Measurements from ENCODE around the gene KRT76. TPM values are rescaled to one million over a fixed set of nuclear protein-coding genes. Genes with fewer than 3 reads are reported as not detected.

Gene KRT76
- total and polyA plus RNA-seq, 2 donors (not counting 1 experiment from before 2014, with no cell fraction given), result not detected

DNA sequence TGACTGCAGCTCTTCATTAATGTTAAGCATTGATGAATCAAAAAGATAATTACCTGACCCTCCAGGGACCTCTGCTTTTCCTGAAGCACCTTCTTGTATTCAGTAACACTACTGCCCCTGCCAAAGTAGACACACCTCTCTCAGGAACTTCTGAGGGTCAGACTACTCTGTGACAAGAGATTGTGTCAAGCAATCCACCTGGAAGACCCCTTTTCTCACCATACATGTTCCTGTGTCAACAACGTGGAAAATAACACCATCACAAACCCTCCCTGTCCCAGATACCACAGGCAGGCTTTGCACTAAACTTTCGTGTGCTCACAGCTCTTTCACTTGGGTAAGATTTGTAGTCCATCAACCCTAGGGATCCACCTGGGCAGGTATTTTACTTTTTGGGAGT lies 13.2 kb downstream of the KRT76 start:
- TF ChIP-seq EZH2 (IDR thresholded peaks at IDR 0.05; ENCODE audit: borderline replicate concordance, insufficient read depth, low read depth, low read length, poor library complexity, severe bottlenecking), result no peak
- TF ChIP-seq, protein P1, sequence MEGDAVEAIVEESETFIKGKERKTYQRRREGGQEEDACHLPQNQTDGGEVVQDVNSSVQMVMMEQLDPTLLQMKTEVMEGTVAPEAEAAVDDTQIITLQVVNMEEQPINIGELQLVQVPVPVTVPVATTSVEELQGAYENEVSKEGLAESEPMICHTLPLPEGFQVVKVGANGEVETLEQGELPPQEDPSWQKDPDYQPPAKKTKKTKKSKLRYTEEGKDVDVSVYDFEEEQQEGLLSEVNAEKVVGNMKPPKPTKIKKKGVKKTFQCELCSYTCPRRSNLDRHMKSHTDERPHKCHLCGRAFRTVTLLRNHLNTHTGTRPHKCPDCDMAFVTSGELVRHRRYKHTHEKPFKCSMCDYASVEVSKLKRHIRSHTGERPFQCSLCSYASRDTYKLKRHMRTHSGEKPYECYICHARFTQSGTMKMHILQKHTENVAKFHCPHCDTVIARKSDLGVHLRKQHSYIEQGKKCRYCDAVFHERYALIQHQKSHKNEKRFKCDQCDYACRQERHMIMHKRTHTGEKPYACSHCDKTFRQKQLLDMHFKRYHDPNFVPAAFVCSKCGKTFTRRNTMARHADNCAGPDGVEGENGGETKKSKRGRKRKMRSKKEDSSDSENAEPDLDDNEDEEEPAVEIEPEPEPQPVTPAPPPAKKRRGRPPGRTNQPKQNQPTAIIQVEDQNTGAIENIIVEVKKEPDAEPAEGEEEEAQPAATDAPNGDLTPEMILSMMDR (IDR thresholded peaks at IDR 0.05), result no peak
- no peak overlapping the region for H2AFZ ChIP-seq (ENCODE audit: insufficient read depth, low read depth, low read length, poor library complexity, severe bottlenecking)
- H3K4me3 Mint-ChIP-seq, result no peak overlapping the region
- no peak overlapping the region for H3K4me3 ChIP-seq (ENCODE audit: control extremely low read depth in 1 of 5, extremely low read depth in 1 of 5, insufficient read depth in 1 of 5, low read depth in 2 of 5, low read length in 4 of 5)
- no peaks in the 10 kb centered on the region for H3K4me1 ChIP-seq (ENCODE audit: control insufficient read depth in 2 of 2, insufficient read depth in 2 of 2, low read length in 2 of 2)
- intact Hi-C loops (cut with micrococcal nuclease), result no loop called here
- H3K4me1 Mint-ChIP-seq, result no peaks in the 10 kb centered on the region
- H3K36me3 ChIP-seq (replicated peaks in 1 of 2; ENCODE audit: control extremely low read depth in 1 of 2, control insufficient read depth in 1 of 2, extremely low read depth in 1 of 2, insufficient read depth in 2 of 2, low read length in 1 of 2), result no peaks in the 10 kb centered on the region
- H3K27ac ChIP-seq (ENCODE audit: low read length in 2 of 2), result no peak overlapping the region
- ATAC-seq (ENCODE audit: low read depth) (no peak), DNase-seq (no peak)
- no peaks in the 10 kb centered on the region for H3K79me2 ChIP-seq (ENCODE audit: control insufficient read depth, insufficient read depth, low read length)
- H3K9me3 Mint-ChIP-seq (ENCODE audit: insufficient read depth), result no peaks in the 10 kb centered on the region
- H3K4me2 ChIP-seq (replicated peaks; ENCODE audit: low read depth, low read length, poor library complexity, severe bottlenecking), result no peak overlapping the region
- WGBS (ENCODE audit: insufficient coverage), result 100% methylated on average over 1 of the region's 2 CpGs
- H3K27ac Mint-ChIP-seq, result no peak overlapping the region
- POLR2A ChIA-PET, result no interaction called here
- peaks cover 6% of the 10 kb centered on the region for H3K27me3 Mint-ChIP-seq
- H3K27me3 ChIP-seq (replicated peaks in 1 of 4; ENCODE audit: control extremely low read depth in 1 of 4, control insufficient read depth in 3 of 4, insufficient read depth in 4 of 4, low read length in 3 of 4), result peaks cover 0 to 11% (median 0%) of the 10 kb centered on the region in 4 experiments
- no peaks in the 10 kb centered on the region for H4K20me1 ChIP-seq (ENCODE audit: control insufficient read depth, insufficient read depth, low read length, poor library complexity, severe bottlenecking)
- CTCF ChIA-PET, result no interaction called here
- H3K9ac ChIP-seq (ENCODE audit: low read length), result no peak overlapping the region
- peaks cover 0 to 24% (median 16%) of the 10 kb centered on the region in 3 donors for H3K9me3 ChIP-seq (ENCODE audit: control extremely low read depth in 1 of 3, control insufficient read depth in 2 of 3, insufficient read depth in 1 of 3, low read length in 2 of 3)

DNA sequence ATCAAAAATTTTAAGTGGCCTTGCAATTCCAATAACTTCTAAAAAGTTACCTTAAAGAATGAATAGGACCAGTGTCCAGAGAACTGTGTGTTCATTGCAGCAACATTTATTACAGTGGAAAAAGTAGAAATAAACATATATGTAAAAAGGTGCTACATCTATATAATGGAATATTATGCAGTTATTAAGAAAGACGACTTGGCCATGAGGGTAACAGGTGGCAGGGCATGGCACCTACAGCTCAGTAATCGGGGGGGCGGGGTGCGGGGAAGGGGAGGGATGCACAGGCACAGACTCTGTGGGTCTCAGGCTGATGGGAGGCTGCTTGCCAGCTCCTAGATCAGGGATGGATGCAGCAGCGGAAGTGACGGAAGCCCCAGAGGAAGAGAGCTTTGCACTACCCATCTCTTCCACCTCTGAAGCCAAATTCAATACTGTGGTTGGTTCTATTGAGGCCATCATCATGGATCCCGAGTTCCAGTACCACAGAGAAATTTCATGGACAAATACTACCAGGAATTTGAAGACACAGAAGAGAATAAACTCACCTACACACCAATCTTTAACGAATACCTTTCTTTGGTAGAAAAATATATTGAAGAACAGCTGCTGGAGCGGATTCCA lies 14.0 kb downstream of the KRT76 start:
- Mint-ChIP-seq H3K9me3 (ENCODE audit: insufficient read depth) (peaks cover 3% of the 10 kb centered on the region), H3K4me1 (no peaks in the 10 kb centered on the region), H3K27me3 (peaks cover 10% of the 10 kb centered on the region), H3K27ac (no peak overlapping the region), H3K4me3 (no peak overlapping the region)
- ChIA-PET POLR2A (no interaction called here), CTCF (no interaction called here)
- H3K27me3 ChIP-seq (replicated peaks in 1 of 4; ENCODE audit: control extremely low read depth in 1 of 4, control insufficient read depth in 3 of 4, insufficient read depth in 4 of 4, low read length in 3 of 4), result peaks cover 0 to 11% (median 0%) of the 10 kb centered on the region in 4 experiments
- peaks cover 0 to 24% (median 16%) of the 10 kb centered on the region in 3 donors for H3K9me3 ChIP-seq (ENCODE audit: control extremely low read depth in 1 of 3, control insufficient read depth in 2 of 3, insufficient read depth in 1 of 3, low read length in 2 of 3)
- no peak overlapping the region for H3K4me3 ChIP-seq (ENCODE audit: control extremely low read depth in 1 of 5, extremely low read depth in 1 of 5, insufficient read depth in 1 of 5, low read depth in 2 of 5, low read length in 4 of 5)
- no peak overlapping the region for H3K27ac ChIP-seq (ENCODE audit: low read length in 2 of 2)
- intact Hi-C loops (cut with micrococcal nuclease), result no loop called here
- WGBS (ENCODE audit: insufficient coverage), result 78% methylated on average over 5 of the region's 9 CpGs
- no peak for DNase-seq
- H4K20me1 ChIP-seq (ENCODE audit: control insufficient read depth, insufficient read depth, low read length, poor library complexity, severe bottlenecking), result no peaks in the 10 kb centered on the region
- no peak overlapping the region for H2AFZ ChIP-seq (ENCODE audit: insufficient read depth, low read depth, low read length, poor library complexity, severe bottlenecking)
- no peak overlapping the region for H3K9ac ChIP-seq (ENCODE audit: low read length)
- TF ChIP-seq, protein P1 (IDR thresholded peaks at IDR 0.05), result no peak
- no peak for TF ChIP-seq EZH2 (IDR thresholded peaks at IDR 0.05; ENCODE audit: borderline replicate concordance, insufficient read depth, low read depth, low read length, poor library complexity, severe bottlenecking)
- H3K79me2 ChIP-seq (ENCODE audit: control insufficient read depth, insufficient read depth, low read length), result no peaks in the 10 kb centered on the region
- no peak for ATAC-seq (ENCODE audit: low read depth)
- no peaks in the 10 kb centered on the region for H3K36me3 ChIP-seq (replicated peaks in 1 of 2; ENCODE audit: control extremely low read depth in 1 of 2, control insufficient read depth in 1 of 2, extremely low read depth in 1 of 2, insufficient read depth in 2 of 2, low read length in 1 of 2)
- H3K4me1 ChIP-seq (ENCODE audit: control insufficient read depth in 2 of 2, insufficient read depth in 2 of 2, low read length in 2 of 2), result no peaks in the 10 kb centered on the region
- H3K4me2 ChIP-seq (replicated peaks; ENCODE audit: low read depth, low read length, poor library complexity, severe bottlenecking), result no peak overlapping the region
